HepG2 (cell line): Measurements from ENCODE around the gene CACNA1I. TPM values are rescaled to one million over a fixed set of nuclear protein-coding genes. Genes with fewer than 3 reads are reported as not detected.

ENCODE experiments used
- BORCS8-MEF2B ChIP-seq: sonication (generic); formaldehyde crosslinking; IDR thresholded peaks from 2 replicates; pipeline ENCODE4 v1.8.0; 2022; ENCODE audit warnings: mild to moderate bottlenecking, missing genetic modification reagents
- EEA1 ChIP-seq: sonication (generic); formaldehyde crosslinking; IDR thresholded peaks from 2 replicates; pipeline ENCODE4 v1.5.1; 2020; ENCODE audit warnings: mild to moderate bottlenecking, missing genetic modification reagents, borderline replicate concordance
- IKZF4 ChIP-seq: sonication (generic); formaldehyde crosslinking; IDR thresholded peaks from 2 replicates; pipeline ENCODE4 v1.5.1; 2020; ENCODE audit warnings: borderline replicate concordance, mild to moderate bottlenecking, low read depth, missing genetic modification reagents; ENCODE audit errors: not compliant biosample characterization
- PHF8 ChIP-seq: sonication (generic); formaldehyde crosslinking; IDR thresholded peaks from 2 replicates; pipeline ENCODE4 v1.5.0; 2020; ENCODE audit warnings: missing genetic modification reagents
- POLR2G ChIP-seq: fragments of 200-400 bp; formaldehyde crosslinking; IDR thresholded peaks from 2 replicates; pipeline ENCODE4 v1.6.1; 2018; ENCODE audit warnings: mild to moderate bottlenecking, low read depth, low read length, moderate library complexity
- SAFB2 ChIP-seq: sonication (generic); formaldehyde crosslinking; IDR thresholded peaks from 2 replicates; pipeline ENCODE4 v1.5.1; 2020; ENCODE audit warnings: missing genetic modification reagents, low read depth, mild to moderate bottlenecking, borderline replicate concordance
- ZMAT3 ChIP-seq: sonication (generic); formaldehyde crosslinking; conservative IDR thresholded peaks from 2 replicates; pipeline ENCODE4 v1.7.0; 2021; ENCODE audit warnings: missing genetic modification reagents
- ZNF501 ChIP-seq: sonication (generic); formaldehyde crosslinking; IDR thresholded peaks from 2 replicates; pipeline ENCODE4 v1.5.1; 2020; ENCODE audit warnings: mild to moderate bottlenecking, moderate library complexity, missing genetic modification reagents
- ZNF557 ChIP-seq: sonication (generic); formaldehyde crosslinking; IDR thresholded peaks from 2 replicates; pipeline ENCODE4 v1.4.0; 2020; ENCODE audit warnings: missing genetic modification reagents
- ZNF605 ChIP-seq: sonication (generic); formaldehyde crosslinking; IDR thresholded peaks from 2 replicates; pipeline ENCODE4 v1.8.0; 2022; ENCODE audit warnings: mild to moderate bottlenecking, missing genetic modification reagents
- ZNF607 ChIP-seq: sonication (generic); formaldehyde crosslinking; IDR thresholded peaks from 2 replicates; pipeline ENCODE4 v1.5.1; 2020; ENCODE audit warnings: missing genetic modification reagents, mild to moderate bottlenecking, borderline replicate concordance
- polyA plus RNA-seq, 8 experiments: library from polyadenylated mRNA; depleted of rRNA in 3 of 8; stranded (reverse) in 7 of 8; unstranded in 1 of 8; fragments of >200 nt; fragmentation: Illumina TruSeq in 4 of 8; extraction: Trizol in 4 of 8; gene quantifications; 2 replicates each; pipeline versions ENCODE4 v1.2.1 to v1.2.3, GENCODE V29; 2011 to 2016; ENCODE audit warnings: low read depth in 4 of 8, missing spikeins in 1 of 8, mixed read lengths in 1 of 8; ENCODE audit not compliant: insufficient read depth in 1 of 8
- total RNA-seq, 5 experiments: library from RNA; depleted of rRNA; stranded (reverse); fragments of >200 nt; fragmentation: Illumina TruSeq; extraction: Trizol; gene quantifications; 2 replicates each; pipeline ENCODE4 v1.2.3, GENCODE V29; 2016; ENCODE audit warnings: low read depth in 1 of 5
- TF ChIP-seq, protein P1 (sequence below): sonication (generic); formaldehyde crosslinking; IDR thresholded peaks from 2 replicates; pipeline ENCODE4 v1.5.1; 2020; ENCODE audit warnings: mild to moderate bottlenecking, moderate library complexity, missing genetic modification reagents
- TF ChIP-seq, protein P2 (sequence below): sonication (generic); formaldehyde crosslinking; IDR thresholded peaks from 2 replicates; pipeline ENCODE4 v1.4.0; 2020; ENCODE audit warnings: mild to moderate bottlenecking, missing genetic modification reagents
- TF ChIP-seq, protein P3 (sequence below): sonication (generic); formaldehyde crosslinking; IDR thresholded peaks from 2 replicates; pipeline ENCODE4 v1.4.0; 2020; ENCODE audit warnings: missing genetic modification reagents, borderline replicate concordance
- TF ChIP-seq, protein P4 (sequence below): sonication (generic); formaldehyde crosslinking; IDR thresholded peaks from 2 replicates; pipeline ENCODE4 v1.8.0; 2022; ENCODE audit warnings: mild to moderate bottlenecking, missing genetic modification reagents, borderline replicate concordance
- TF ChIP-seq, protein P5 (sequence below): sonication (generic); formaldehyde crosslinking; IDR thresholded peaks from 2 replicates; pipeline ENCODE4 v1.4.0; 2020; ENCODE audit warnings: mild to moderate bottlenecking, missing genetic modification reagents
- TF ChIP-seq, protein P6 (sequence below): IDR thresholded peaks from 2 replicates; pipeline ENCODE4 v1.6.1; 2016; ENCODE audit warnings: mild to moderate bottlenecking, missing biosample characterization, missing genetic modification reagents

Gene CACNA1I
- total and polyA plus RNA-seq, 2 of the 13 experiments (the other 11 are each of a cell fraction or from before 2014, with no cell fraction given) = not detected

DNA sequence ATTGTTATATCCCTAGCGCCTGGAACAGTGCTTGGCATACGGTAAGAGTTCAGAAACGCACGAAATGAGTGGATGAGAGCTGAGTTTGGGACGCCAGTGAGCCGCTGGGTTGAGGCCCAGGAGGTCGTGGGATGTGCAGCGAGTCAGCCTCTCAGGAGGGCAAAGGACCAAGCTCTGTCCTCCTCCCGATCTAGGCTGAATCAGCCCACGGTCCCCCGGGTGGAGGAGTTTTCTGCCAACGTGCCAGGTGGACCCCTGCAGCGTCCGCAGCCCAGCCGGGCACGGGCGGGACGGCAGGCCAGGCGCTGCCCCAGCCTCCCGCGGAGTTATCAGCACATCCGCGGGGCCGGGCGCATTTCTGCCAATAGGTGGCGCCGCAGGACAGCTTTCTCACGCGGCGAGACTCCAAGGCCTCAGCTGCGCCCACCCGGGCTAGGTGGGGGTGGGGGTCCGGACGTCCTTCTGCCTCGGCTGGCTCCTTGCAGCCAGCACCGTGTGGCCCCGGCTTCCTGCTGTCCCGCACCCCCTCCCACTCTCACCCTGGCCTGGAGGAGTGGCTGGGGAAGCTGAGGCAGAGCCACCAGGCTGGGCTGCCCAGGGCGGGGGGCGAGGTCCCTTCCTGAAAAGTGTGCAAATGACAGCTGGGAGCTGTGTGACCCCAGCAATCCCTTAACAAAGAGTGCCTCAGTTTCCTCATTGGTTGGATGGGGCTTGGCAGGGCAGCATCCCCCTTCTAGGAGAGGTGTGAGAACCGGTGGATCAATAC is 35.8 kb upstream of the CACNA1I start (continued):
- TF ChIP-seq, protein P1, sequence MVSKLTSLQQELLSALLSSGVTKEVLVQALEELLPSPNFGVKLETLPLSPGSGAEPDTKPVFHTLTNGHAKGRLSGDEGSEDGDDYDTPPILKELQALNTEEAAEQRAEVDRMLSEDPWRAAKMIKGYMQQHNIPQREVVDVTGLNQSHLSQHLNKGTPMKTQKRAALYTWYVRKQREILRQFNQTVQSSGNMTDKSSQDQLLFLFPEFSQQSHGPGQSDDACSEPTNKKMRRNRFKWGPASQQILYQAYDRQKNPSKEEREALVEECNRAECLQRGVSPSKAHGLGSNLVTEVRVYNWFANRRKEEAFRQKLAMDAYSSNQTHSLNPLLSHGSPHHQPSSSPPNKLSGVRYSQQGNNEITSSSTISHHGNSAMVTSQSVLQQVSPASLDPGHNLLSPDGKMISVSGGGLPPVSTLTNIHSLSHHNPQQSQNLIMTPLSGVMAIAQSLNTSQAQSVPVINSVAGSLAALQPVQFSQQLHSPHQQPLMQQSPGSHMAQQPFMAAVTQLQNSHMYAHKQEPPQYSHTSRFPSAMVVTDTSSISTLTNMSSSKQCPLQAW (CRISPR knock-in tag) = peak; percentile 73
- TF ChIP-seq ZNF605 (CRISPR knock-in tag) (0 out of 2 replicates have a peak, but pooled peaks have one; percentile 62), ZMAT3 (CRISPR knock-in tag) (no peak; the same call in 1 of the 2 replicates), IKZF4 (CRISPR knock-in tag) (peak; percentile 35), PHF8 (CRISPR knock-in tag) (0 out of 2 replicates have a peak, but pooled peaks have one; percentile 40), ZNF557 (CRISPR knock-in tag) (0 out of 2 replicates have a peak, but pooled peaks have one; percentile 6), EEA1 (CRISPR knock-in tag) (peak; percentile 14; the same call in 1 of the 2 replicates), SAFB2 (CRISPR knock-in tag) (peak; percentile 27; the same call in 1 of the 2 replicates), BORCS8-MEF2B (no peak), POLR2G (0 out of 2 replicates have a peak, but pooled peaks have one; percentile 31), ZNF607 (CRISPR knock-in tag) (peak; percentile 54; the same call in 1 of the 2 replicates), ZNF501 (CRISPR knock-in tag) (peak; percentile 46; the same call in 1 of the 2 replicates)
- TF ChIP-seq, protein P2, sequence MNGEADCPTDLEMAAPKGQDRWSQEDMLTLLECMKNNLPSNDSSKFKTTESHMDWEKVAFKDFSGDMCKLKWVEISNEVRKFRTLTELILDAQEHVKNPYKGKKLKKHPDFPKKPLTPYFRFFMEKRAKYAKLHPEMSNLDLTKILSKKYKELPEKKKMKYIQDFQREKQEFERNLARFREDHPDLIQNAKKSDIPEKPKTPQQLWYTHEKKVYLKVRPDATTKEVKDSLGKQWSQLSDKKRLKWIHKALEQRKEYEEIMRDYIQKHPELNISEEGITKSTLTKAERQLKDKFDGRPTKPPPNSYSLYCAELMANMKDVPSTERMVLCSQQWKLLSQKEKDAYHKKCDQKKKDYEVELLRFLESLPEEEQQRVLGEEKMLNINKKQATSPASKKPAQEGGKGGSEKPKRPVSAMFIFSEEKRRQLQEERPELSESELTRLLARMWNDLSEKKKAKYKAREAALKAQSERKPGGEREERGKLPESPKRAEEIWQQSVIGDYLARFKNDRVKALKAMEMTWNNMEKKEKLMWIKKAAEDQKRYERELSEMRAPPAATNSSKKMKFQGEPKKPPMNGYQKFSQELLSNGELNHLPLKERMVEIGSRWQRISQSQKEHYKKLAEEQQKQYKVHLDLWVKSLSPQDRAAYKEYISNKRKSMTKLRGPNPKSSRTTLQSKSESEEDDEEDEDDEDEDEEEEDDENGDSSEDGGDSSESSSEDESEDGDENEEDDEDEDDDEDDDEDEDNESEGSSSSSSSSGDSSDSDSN (CRISPR knock-in tag) = peak; percentile 18; the same call in 1 of the 2 replicates
- TF ChIP-seq, protein P3, sequence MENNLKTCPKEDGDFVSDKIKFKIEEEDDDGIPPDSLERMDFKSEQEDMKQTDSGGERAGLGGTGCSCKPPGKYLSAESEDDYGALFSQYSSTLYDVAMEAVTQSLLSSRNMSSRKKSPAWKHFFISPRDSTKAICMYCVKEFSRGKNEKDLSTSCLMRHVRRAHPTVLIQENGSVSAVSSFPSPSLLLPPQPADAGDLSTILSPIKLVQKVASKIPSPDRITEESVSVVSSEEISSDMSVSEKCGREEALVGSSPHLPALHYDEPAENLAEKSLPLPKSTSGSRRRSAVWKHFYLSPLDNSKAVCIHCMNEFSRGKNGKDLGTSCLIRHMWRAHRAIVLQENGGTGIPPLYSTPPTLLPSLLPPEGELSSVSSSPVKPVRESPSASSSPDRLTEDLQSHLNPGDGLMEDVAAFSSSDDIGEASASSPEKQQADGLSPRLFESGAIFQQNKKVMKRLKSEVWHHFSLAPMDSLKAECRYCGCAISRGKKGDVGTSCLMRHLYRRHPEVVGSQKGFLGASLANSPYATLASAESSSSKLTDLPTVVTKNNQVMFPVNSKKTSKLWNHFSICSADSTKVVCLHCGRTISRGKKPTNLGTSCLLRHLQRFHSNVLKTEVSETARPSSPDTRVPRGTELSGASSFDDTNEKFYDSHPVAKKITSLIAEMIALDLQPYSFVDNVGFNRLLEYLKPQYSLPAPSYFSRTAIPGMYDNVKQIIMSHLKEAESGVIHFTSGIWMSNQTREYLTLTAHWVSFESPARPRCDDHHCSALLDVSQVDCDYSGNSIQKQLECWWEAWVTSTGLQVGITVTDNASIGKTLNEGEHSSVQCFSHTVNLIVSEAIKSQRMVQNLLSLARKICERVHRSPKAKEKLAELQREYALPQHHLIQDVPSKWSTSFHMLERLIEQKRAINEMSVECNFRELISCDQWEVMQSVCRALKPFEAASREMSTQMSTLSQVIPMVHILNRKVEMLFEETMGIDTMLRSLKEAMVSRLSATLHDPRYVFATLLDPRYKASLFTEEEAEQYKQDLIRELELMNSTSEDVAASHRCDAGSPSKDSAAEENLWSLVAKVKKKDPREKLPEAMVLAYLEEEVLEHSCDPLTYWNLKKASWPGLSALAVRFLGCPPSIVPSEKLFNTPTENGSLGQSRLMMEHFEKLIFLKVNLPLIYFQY = peak; percentile 44; the same call in 1 of the 2 replicates
- TF ChIP-seq, protein P4, sequence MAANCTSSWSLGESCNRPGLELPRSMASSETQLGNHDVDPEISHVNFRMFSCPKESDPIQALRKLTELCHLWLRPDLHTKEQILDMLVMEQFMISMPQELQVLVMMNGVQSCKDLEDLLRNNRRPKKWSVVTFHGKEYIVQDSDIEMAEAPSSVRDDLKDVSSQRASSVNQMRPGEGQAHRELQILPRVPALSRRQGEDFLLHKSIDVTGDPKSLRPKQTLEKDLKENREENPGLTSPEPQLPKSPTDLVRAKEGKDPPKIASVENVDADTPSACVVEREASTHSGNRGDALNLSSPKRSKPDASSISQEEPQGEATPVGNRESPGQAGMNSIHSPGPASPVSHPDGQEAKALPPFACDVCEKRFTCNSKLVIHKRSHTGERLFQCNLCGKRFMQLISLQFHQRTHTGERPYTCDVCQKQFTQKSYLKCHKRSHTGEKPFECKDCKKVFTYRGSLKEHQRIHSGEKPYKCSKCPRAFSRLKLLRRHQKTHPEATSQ (CRISPR knock-in tag) = no peak
- TF ChIP-seq, protein P5, sequence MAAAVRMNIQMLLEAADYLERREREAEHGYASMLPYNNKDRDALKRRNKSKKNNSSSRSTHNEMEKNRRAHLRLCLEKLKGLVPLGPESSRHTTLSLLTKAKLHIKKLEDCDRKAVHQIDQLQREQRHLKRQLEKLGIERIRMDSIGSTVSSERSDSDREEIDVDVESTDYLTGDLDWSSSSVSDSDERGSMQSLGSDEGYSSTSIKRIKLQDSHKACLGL = no peak
- TF ChIP-seq, protein P6, sequence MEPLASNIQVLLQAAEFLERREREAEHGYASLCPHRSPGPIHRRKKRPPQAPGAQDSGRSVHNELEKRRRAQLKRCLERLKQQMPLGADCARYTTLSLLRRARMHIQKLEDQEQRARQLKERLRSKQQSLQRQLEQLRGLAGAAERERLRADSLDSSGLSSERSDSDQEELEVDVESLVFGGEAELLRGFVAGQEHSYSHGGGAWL (CRISPR knock-in tag) = peak; percentile 66; the same call in 1 of the 2 replicates
